ENCODE measurements around the gene OLFM1.

- TF ChIP-seq RCOR1 (IDR thresholded peaks at IDR 0.05; ENCODE audit: insufficient replicate concordance, low read length), result no peak
- TF ChIP-seq CTCF (conservative IDR thresholded peaks at IDR 0.05; ENCODE audit: low read depth, low read length), result no peak
- TF ChIP-seq, protein P1, sequence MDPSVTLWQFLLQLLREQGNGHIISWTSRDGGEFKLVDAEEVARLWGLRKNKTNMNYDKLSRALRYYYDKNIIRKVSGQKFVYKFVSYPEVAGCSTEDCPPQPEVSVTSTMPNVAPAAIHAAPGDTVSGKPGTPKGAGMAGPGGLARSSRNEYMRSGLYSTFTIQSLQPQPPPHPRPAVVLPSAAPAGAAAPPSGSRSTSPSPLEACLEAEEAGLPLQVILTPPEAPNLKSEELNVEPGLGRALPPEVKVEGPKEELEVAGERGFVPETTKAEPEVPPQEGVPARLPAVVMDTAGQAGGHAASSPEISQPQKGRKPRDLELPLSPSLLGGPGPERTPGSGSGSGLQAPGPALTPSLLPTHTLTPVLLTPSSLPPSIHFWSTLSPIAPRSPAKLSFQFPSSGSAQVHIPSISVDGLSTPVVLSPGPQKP (IDR thresholded peaks at IDR 0.05; ENCODE audit: borderline replicate concordance, low read depth, low read length), result no peak
- no peak for TF ChIP-seq POLR2A (IDR thresholded peaks at IDR 0.05; ENCODE audit: low read depth, low read length)
- TF ChIP-seq RAD21 (IDR thresholded peaks at IDR 0.05; ENCODE audit: low read length), result no peak
- TF ChIP-seq FOS (IDR thresholded peaks at IDR 0.05; ENCODE audit: low read depth, low read length), result no peak
- TF ChIP-seq BHLHE40 (IDR thresholded peaks at IDR 0.05; ENCODE audit: low read depth, low read length), result no peak
- TF ChIP-seq CEBPB (IDR thresholded peaks at IDR 0.05; ENCODE audit: low read depth, low read length), result no peak
- no peak for TF ChIP-seq RFX5 (IDR thresholded peaks at IDR 0.05; ENCODE audit: low read depth, low read length)
- no peak for TF ChIP-seq MAFK (IDR thresholded peaks at IDR 0.05; ENCODE audit: low read depth, low read length)
- TF ChIP-seq MAZ (IDR thresholded peaks at IDR 0.05; ENCODE audit: borderline replicate concordance, low read depth, low read length), result no peak
- TF ChIP-seq, protein P2, sequence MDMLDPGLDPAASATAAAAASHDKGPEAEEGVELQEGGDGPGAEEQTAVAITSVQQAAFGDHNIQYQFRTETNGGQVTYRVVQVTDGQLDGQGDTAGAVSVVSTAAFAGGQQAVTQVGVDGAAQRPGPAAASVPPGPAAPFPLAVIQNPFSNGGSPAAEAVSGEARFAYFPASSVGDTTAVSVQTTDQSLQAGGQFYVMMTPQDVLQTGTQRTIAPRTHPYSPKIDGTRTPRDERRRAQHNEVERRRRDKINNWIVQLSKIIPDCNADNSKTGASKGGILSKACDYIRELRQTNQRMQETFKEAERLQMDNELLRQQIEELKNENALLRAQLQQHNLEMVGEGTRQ (IDR thresholded peaks at IDR 0.05; ENCODE audit: low read depth, low read length), result no peak
These were observed 39.9 kb upstream of the OLFM1 start for GRCh38 chr9:135047521-135047920.

All from IMR-90 (cell line).